Measurements from ENCODE around the gene MPPED1.

The MPPED1 gene

GRCh38 chr22:43476751-43477725 lies 65.2 kb downstream of the MPPED1 start:
- no peak for TF ChIP-seq CREB1 (IDR thresholded peaks at IDR 0.05; ENCODE audit: low read depth)
- no peak for TF ChIP-seq ZBTB7A (IDR thresholded peaks at IDR 0.05; ENCODE audit: low read depth)
- no peak for TF ChIP-seq REST (IDR thresholded peaks at IDR 0.05; ENCODE audit: low read depth)
- TF ChIP-seq EP300 (IDR thresholded peaks at IDR 0.05; ENCODE audit: borderline replicate concordance) = no peak

- TF ChIP-seq TEAD4 (IDR thresholded peaks at IDR 0.05) (no peak), EP300 (IDR thresholded peaks at IDR 0.05; ENCODE audit: borderline replicate concordance) (no peak), EGR1 (IDR thresholded peaks at IDR 0.05) (no peak), USF1 (IDR thresholded peaks at IDR 0.05) (no peak)
Observed at GRCh38 chr22:43477966-43478365, 66.2 kb downstream of the MPPED1 start.

GRCh38 chr22:43478621-43479300 lies 66.9 kb downstream of the MPPED1 start:
- no peak for TF ChIP-seq EP300 (IDR thresholded peaks at IDR 0.05; ENCODE audit: borderline replicate concordance)
- TF ChIP-seq USF1 (IDR thresholded peaks at IDR 0.05) = no peak
- no peak for TF ChIP-seq EGR1 (IDR thresholded peaks at IDR 0.05)
- TF ChIP-seq TAF1 (IDR thresholded peaks at IDR 0.05; ENCODE audit: low read depth) = no peak
- no peak for TF ChIP-seq TCF12 (IDR thresholded peaks at IDR 0.05; ENCODE audit: low read depth)
- TF ChIP-seq RAD21 (IDR thresholded peaks at IDR 0.05; ENCODE audit: low read depth) = no peak
- no peak for TF ChIP-seq FOXM1 (IDR thresholded peaks at IDR 0.05; ENCODE audit: borderline replicate concordance, low read depth)
- no peak for TF ChIP-seq NFIC (IDR thresholded peaks at IDR 0.05)
- no peak for TF ChIP-seq TEAD4 (IDR thresholded peaks at IDR 0.05)
- TF ChIP-seq YY1 (IDR thresholded peaks at IDR 0.05; ENCODE audit: low read depth) = no peak
- no peak for TF ChIP-seq CREB1 (IDR thresholded peaks at IDR 0.05; ENCODE audit: low read depth)
- TF ChIP-seq MAX (IDR thresholded peaks at IDR 0.05) = no peak
- TF ChIP-seq REST (IDR thresholded peaks at IDR 0.05; ENCODE audit: low read depth) = no peak
- TF ChIP-seq ZBTB7A (IDR thresholded peaks at IDR 0.05; ENCODE audit: low read depth) = no peak
- no peak for TF ChIP-seq CEBPB (IDR thresholded peaks at IDR 0.05)

- TF ChIP-seq TAF1 (IDR thresholded peaks at IDR 0.05; ENCODE audit: low read depth) = no peak
- no peak for TF ChIP-seq MAX (IDR thresholded peaks at IDR 0.05)
- TF ChIP-seq REST (IDR thresholded peaks at IDR 0.05; ENCODE audit: low read depth) = no peak
- TF ChIP-seq EGR1 (IDR thresholded peaks at IDR 0.05) = no peak
- TF ChIP-seq TEAD4 (IDR thresholded peaks at IDR 0.05) = no peak
- TF ChIP-seq FOXM1 (IDR thresholded peaks at IDR 0.05; ENCODE audit: borderline replicate concordance, low read depth) = no peak
- no peak for TF ChIP-seq CREB1 (IDR thresholded peaks at IDR 0.05; ENCODE audit: low read depth)
- no peak for TF ChIP-seq TCF12 (IDR thresholded peaks at IDR 0.05; ENCODE audit: low read depth)
- no peak for TF ChIP-seq EP300 (IDR thresholded peaks at IDR 0.05; ENCODE audit: borderline replicate concordance)
- no peak for TF ChIP-seq ZBTB7A (IDR thresholded peaks at IDR 0.05; ENCODE audit: low read depth)
- TF ChIP-seq CEBPB (IDR thresholded peaks at IDR 0.05) = no peak
- TF ChIP-seq NFIC (IDR thresholded peaks at IDR 0.05) = no peak
- TF ChIP-seq USF1 (IDR thresholded peaks at IDR 0.05) = no peak
- TF ChIP-seq RAD21 (IDR thresholded peaks at IDR 0.05; ENCODE audit: low read depth) = no peak
- no peak for TF ChIP-seq YY1 (IDR thresholded peaks at IDR 0.05; ENCODE audit: low read depth)
Observed at GRCh38 chr22:43479301-43479950, 67.6 kb downstream of the MPPED1 start.
